Brain microvascular endothelial cell (primary cell): ENCODE measurements around the gene BCAT1.
"Not testable (repeated sequence)": the region's sequence is repeated elsewhere in the genome, so short reads cannot be mapped to it uniquely, and the experiment has no call there.

Experiments used
- DNase-seq: peaks from one replicate; pipeline ENCODE4 v3.0.0-alpha.2; 2020
- H3K27ac ChIP-seq: fragments of 250-450 bp; sonication (Bioruptor Pico); 2 replicates; pipeline ENCODE4 v1.5.1; 2020; ENCODE audit warnings: mild to moderate bottlenecking, moderate library complexity
- H3K27me3 ChIP-seq: fragments of 250-450 bp; sonication (Bioruptor Pico); replicated peaks from 2 replicates; pipeline ENCODE4 v1.5.1; 2020; ENCODE audit warnings: mild to moderate bottlenecking
- H3K36me3 ChIP-seq: fragments of 250-450 bp; sonication (Bioruptor Pico); replicated peaks from 2 replicates; pipeline ENCODE4 v1.5.1; 2020; ENCODE audit warnings: mild to moderate bottlenecking
- H3K4me3 ChIP-seq: 2 replicates; pipeline ENCODE4 v1.5.1; 2011; ENCODE audit warnings: low read depth, mild to moderate bottlenecking, control low read depth, low read length, moderate library complexity
- in situ Hi-C: cut with HindIII; loops from 2 replicates; pipeline ENCODE4 v1.10.0; 2017; ENCODE audit warnings: low sequenced_read_pairs, low pct_ligation_motif_present
- TF ChIP-seq, protein P1 (sequence below): IDR thresholded peaks from 2 replicates; pipeline ENCODE4 v1.5.1; 2011; ENCODE audit warnings: low read depth, mild to moderate bottlenecking, moderate library complexity, low read length, control low read depth, inconsistent platforms; ENCODE audit errors: missing control alignments

BCAT1 gene

GRCh38 chr12:24810378-24810777, 138.5 kb downstream of the BCAT1 start:
- Histone ChIP-seq H3K27me3 (no peaks in the 10 kb centered on the region), H3K27ac (no peak overlapping the region), H3K36me3 (no peaks in the 10 kb centered on the region), H3K4me3 (no peak overlapping the region)
- in situ Hi-C loops: no loop called here
- TF ChIP-seq, protein P1, sequence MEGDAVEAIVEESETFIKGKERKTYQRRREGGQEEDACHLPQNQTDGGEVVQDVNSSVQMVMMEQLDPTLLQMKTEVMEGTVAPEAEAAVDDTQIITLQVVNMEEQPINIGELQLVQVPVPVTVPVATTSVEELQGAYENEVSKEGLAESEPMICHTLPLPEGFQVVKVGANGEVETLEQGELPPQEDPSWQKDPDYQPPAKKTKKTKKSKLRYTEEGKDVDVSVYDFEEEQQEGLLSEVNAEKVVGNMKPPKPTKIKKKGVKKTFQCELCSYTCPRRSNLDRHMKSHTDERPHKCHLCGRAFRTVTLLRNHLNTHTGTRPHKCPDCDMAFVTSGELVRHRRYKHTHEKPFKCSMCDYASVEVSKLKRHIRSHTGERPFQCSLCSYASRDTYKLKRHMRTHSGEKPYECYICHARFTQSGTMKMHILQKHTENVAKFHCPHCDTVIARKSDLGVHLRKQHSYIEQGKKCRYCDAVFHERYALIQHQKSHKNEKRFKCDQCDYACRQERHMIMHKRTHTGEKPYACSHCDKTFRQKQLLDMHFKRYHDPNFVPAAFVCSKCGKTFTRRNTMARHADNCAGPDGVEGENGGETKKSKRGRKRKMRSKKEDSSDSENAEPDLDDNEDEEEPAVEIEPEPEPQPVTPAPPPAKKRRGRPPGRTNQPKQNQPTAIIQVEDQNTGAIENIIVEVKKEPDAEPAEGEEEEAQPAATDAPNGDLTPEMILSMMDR: no peak
- DNase-seq: no peak

GRCh38 chr12:24809306-24809705, 139.6 kb downstream of the BCAT1 start:
- DNase-seq, H3K27me3 ChIP-seq, H3K27ac ChIP-seq, H3K4me3 ChIP-seq, H3K36me3 ChIP-seq, in situ Hi-C loops: not testable (repeated sequence)

DNA sequence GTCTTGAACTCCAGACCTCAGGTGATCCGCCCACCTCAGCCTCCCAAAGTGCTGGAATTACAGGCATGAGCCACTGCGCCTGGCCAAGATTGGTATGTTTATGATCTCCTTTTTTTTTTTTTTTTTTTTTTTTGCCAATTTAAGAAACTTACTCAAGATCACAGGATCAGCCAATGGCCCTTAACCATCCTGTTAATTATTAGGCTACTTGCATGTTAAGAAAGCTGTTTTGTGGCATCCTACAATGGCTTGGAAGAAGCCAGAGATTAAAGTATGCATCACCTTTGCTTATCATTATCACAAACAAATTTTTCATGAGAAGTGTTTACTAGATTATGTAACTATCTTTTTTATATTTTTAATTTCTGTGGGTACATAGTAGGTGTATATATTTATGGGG, 140.2 kb downstream of the BCAT1 start:
- in situ Hi-C loops: no loop called here
- DNase-seq: no peak
- no peaks in the 10 kb centered on the region for H3K27me3 ChIP-seq
- TF ChIP-seq, protein P1: no peak
- H3K36me3 ChIP-seq: no peaks in the 10 kb centered on the region
- no peak overlapping the region for H3K4me3 ChIP-seq
- H3K27ac ChIP-seq: no peak overlapping the region

DNA sequence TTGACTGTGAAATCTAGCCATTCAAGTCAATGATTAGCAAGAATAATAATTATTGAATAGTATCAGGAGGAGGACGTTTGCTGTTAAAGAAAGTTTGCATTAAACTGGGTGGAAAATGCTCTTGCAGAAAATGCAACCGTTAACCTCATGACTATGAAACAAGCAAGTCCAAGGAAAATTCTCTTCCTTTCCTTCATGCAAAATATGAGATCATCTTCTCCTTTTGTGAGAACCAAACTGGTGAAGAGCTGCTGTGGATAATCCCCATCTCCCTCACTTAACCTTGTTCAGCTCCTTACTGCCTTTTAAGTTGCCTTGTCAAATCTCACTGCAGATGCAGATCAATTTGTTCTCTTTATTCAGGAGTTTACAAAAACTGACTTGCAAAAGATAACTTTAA, 142.5 kb downstream of the BCAT1 start:
- in situ Hi-C loops: no loop called here
- H3K36me3 ChIP-seq: no peaks in the 10 kb centered on the region
- no peak for DNase-seq
- TF ChIP-seq, protein P1: no peak
- no peak overlapping the region for H3K4me3 ChIP-seq
- no peaks in the 10 kb centered on the region for H3K27me3 ChIP-seq
- no peak overlapping the region for H3K27ac ChIP-seq

GRCh38 chr12:24803430-24804245, 145.3 kb downstream of the BCAT1 start:
- TF ChIP-seq, protein P1: no peak
- Histone ChIP-seq H3K36me3 (no peaks in the 10 kb centered on the region), H3K27me3 (no peaks in the 10 kb centered on the region), H3K4me3 (no peak overlapping the region), H3K27ac (no peak overlapping the region)
- in situ Hi-C loops: no loop called here
- no peak for DNase-seq

- TF ChIP-seq, protein P1: no peak
- no peaks in the 10 kb centered on the region for H3K36me3 ChIP-seq
- H3K27ac ChIP-seq: no peak overlapping the region
- DNase-seq: no peak
- in situ Hi-C loops: no loop called here
- H3K4me3 ChIP-seq: no peak overlapping the region
- H3K27me3 ChIP-seq: no peaks in the 10 kb centered on the region
Measured at GRCh38 chr12:24798335-24798734, 150.6 kb downstream of the BCAT1 start.
